Endometrium (tissue), 2 donors: ENCODE data around the gene NFE2L3.

Experiments
- FAIRE-seq: peaks from 2 replicates; lab custom pipeline; 2012; peaks lifted over from hg19 to GRCh38; lab: Jason Lieb, UNC
- donor health status: control.
- donor health status: control.

Gene NFE2L3

GRCh38 chr7:26199301-26200037, 47.5 kb downstream of the NFE2L3 start:
- no peak for FAIRE-seq

GRCh38 chr7:26200038-26200443, 48.0 kb downstream of the NFE2L3 start:
- no peak for FAIRE-seq

- FAIRE-seq = peak; percentile 96
Measured at GRCh38 chr7:26200444-26201246, 48.6 kb downstream of the NFE2L3 start, which contains the start of gene HNRNPA2B1. Gene HNRNPA2B1 (minus strand): TSS chr7:26200746. CDS start chr7:26200577, 169 bp downstream.

- no peak for FAIRE-seq
Measured at GRCh38 chr7:26201247-26202018, 49.4 kb downstream of the NFE2L3 start, which contains the start of gene CBX3. Gene CBX3 (plus strand): TSS chr7:26201745. CDS start chr7:26202999, 1,254 bp downstream.

GRCh38 chr7:26202019-26202990, 50.3 kb downstream of the NFE2L3 start:
- peak; percentile 8 for FAIRE-seq

GRCh38 chr7:26203016-26203415, 51.0 kb downstream of the NFE2L3 start:
- no peak for FAIRE-seq

GRCh38 chr7:26208040-26208439, 56.0 kb downstream of the NFE2L3 start:
- FAIRE-seq = no peak

GRCh38 chr7:26212921-26213718, 61.1 kb downstream of the NFE2L3 start:
- FAIRE-seq = peak; percentile 12

- no peak for FAIRE-seq
Measured at GRCh38 chr7:26213807-26214515, 62.0 kb downstream of the NFE2L3 start.

- no peak for FAIRE-seq
Measured at GRCh38 chr7:26216049-26216448, 64.1 kb downstream of the NFE2L3 start.

- no peak for FAIRE-seq
Measured at GRCh38 chr7:26224359-26224758, 72.4 kb downstream of the NFE2L3 start.

GRCh38 chr7:26227987-26228386, 76.0 kb downstream of the NFE2L3 start:
- FAIRE-seq = no peak

GRCh38 chr7:26233902-26234511, 82.0 kb downstream of the NFE2L3 start:
- FAIRE-seq = no peak
